H1 (cell line): Measurements from ENCODE around the gene ELOA2. TPM values are rescaled to one million over a fixed set of nuclear protein-coding genes. Genes with fewer than 3 reads are reported as not detected.

Experiments used
- CTCF ChIA-PET: fragments of 300-600 bp; sonication (Branson Sonifier 250); formaldehyde crosslinking; loops from one replicate; lab custom pipeline; 2021; ENCODE audit not compliant: partially characterized antibody; lab: Charles Lee
- POLR2A ChIA-PET: fragments of 300-600 bp; sonication (Branson Sonifier 250); formaldehyde crosslinking; loops from one replicate; lab custom pipeline; 2021; ENCODE audit warnings: inconsistent platforms; ENCODE audit not compliant: partially characterized antibody; lab: Charles Lee
- DNase-seq, 2 experiments: peaks; one replicate each; pipeline versions ENCODE4 v3.0.0 to v3.0.0-alpha.2; 2010 to 2022; ENCODE audit warnings: low spot score in 2 of 2, low read depth in 1 of 2, mixed read lengths in 1 of 2
- FAIRE-seq: peaks from 2 replicates; lab custom pipeline; 2011; peaks lifted over from hg19 to GRCh38; lab: Jason Lieb, UNC
- H2AFZ ChIP-seq: 2 replicates; pipeline ENCODE4 v1.8.1; 2012; ENCODE audit warnings: low read length, inconsistent platforms
- H2AK5ac ChIP-seq: 2 replicates; pipeline ENCODE4 v1.6.1; 2013; ENCODE audit warnings: low read depth, low read length
- H2BK120ac ChIP-seq: replicated peaks from 2 replicates; pipeline ENCODE3; 2013; ENCODE audit warnings: low read depth, low read length, inconsistent platforms
- H2BK12ac ChIP-seq: 2 replicates; pipeline ENCODE4 v1.6.1; 2013; ENCODE audit warnings: low read depth, low read length
- H2BK15ac ChIP-seq: 2 replicates; pipeline ENCODE4 v1.6.1; 2013; ENCODE audit warnings: low read length
- H2BK20ac ChIP-seq: 2 replicates; pipeline ENCODE4 v1.6.1; 2013; ENCODE audit warnings: low read length
- H2BK5ac ChIP-seq: 2 replicates; pipeline ENCODE4 v1.6.1; 2013; ENCODE audit warnings: low read depth, low read length
- H3K14ac ChIP-seq: 2 replicates; pipeline ENCODE4 v1.6.1; 2013; ENCODE audit warnings: inconsistent platforms; ENCODE audit not compliant: insufficient read length
- H3K18ac ChIP-seq: 2 replicates; pipeline ENCODE4 v1.6.1; 2013; ENCODE audit warnings: low read length; ENCODE audit errors: extremely low read depth
- H3K23ac ChIP-seq: 2 replicates; pipeline ENCODE4 v1.6.1; 2013; ENCODE audit warnings: inconsistent platforms; ENCODE audit not compliant: insufficient read length
- H3K23me2 ChIP-seq: 2 replicates; pipeline ENCODE4 v1.6.1; 2013; ENCODE audit warnings: low read depth, low read length
- H3K27ac ChIP-seq: 2 replicates; pipeline ENCODE4 v1.6.1; 2011; ENCODE audit warnings: low read depth, low read length, inconsistent platforms
- H3K27me3 ChIP-seq, 4 experiments: replicated peaks in 1 of 4; 1 replicate in 1 of 4; 2 replicates in 3 of 4; pipeline versions ENCODE4 v1.6.1 to v1.8.1; 2011 to 2013; ENCODE audit warnings: low read length in 3 of 4, mild to moderate bottlenecking in 3 of 4, inconsistent platforms in 2 of 4, mixed read lengths in 2 of 4, moderate library complexity in 1 of 4; ENCODE audit not compliant: control insufficient read depth in 3 of 4, insufficient read depth in 3 of 4; ENCODE audit errors: extremely low read depth in 1 of 4
- H3K36me3 ChIP-seq, 4 experiments: 2 replicates each; pipeline versions ENCODE4 v1.6.1 to v1.8.1; 2011 to 2013; ENCODE audit warnings: mild to moderate bottlenecking in 4 of 4, low read length in 3 of 4, moderate library complexity in 2 of 4, control low read depth in 1 of 4, inconsistent platforms in 1 of 4; ENCODE audit not compliant: insufficient read depth in 4 of 4, control insufficient read depth in 2 of 4
- H3K4ac ChIP-seq: replicated peaks from 2 replicates; pipeline ENCODE3; 2013; ENCODE audit warnings: low read length, low read depth, mixed read lengths, inconsistent platforms; ENCODE audit not compliant: insufficient read length
- H3K4me1 ChIP-seq, 4 experiments: replicated peaks in 1 of 4; 1 replicate in 1 of 4; 2 replicates in 3 of 4; pipeline versions ENCODE4 v1.6.1 to v1.8.1; 2011 to 2013; ENCODE audit warnings: low read length in 3 of 4, inconsistent platforms in 2 of 4, mixed read lengths in 1 of 4; ENCODE audit not compliant: insufficient read depth in 4 of 4, control insufficient read depth in 3 of 4
- H3K4me2 ChIP-seq, 2 experiments: 2 replicates each; pipeline versions ENCODE4 v1.6.1 to v1.8.1; 2011 to 2013; ENCODE audit warnings: low read depth in 2 of 2, low read length in 2 of 2, control low read depth in 1 of 2, inconsistent platforms in 1 of 2, mild to moderate bottlenecking in 1 of 2; ENCODE audit not compliant: insufficient read depth in 1 of 2
- H3K4me3 ChIP-seq, 4 experiments: fragments of 200-600, 300-600 bp in 1 of 4; sonication (generic), shearing (Covaris generic), sonication (Bioruptor Twin) in 1 of 4; 2 replicates each; pipeline versions ENCODE4 v1.5.1 to v1.8.1; 2011 to 2016; ENCODE audit warnings: low read length in 4 of 4, low read depth in 3 of 4, control low read depth in 2 of 4, inconsistent platforms in 2 of 4, mild to moderate bottlenecking in 2 of 4, mixed read lengths in 1 of 4, moderate library complexity in 1 of 4; ENCODE audit not compliant: insufficient read depth in 2 of 4; ENCODE audit errors: extremely low read depth in 1 of 4
- H3K56ac ChIP-seq: replicated peaks from 2 replicates; pipeline ENCODE3; 2013; ENCODE audit warnings: low read depth, mild to moderate bottlenecking, mixed read lengths, low read length, inconsistent platforms; ENCODE audit not compliant: insufficient read length
- H3K79me1 ChIP-seq: 2 replicates; pipeline ENCODE4 v1.6.1; 2013; ENCODE audit warnings: low read depth, low read length, control low read depth
- H3K79me2 ChIP-seq, 2 experiments: 2 replicates each; pipeline versions ENCODE4 v1.6.1 to v1.8.1; 2012 to 2013; ENCODE audit warnings: low read length in 2 of 2, mild to moderate bottlenecking in 2 of 2, inconsistent platforms in 1 of 2; ENCODE audit not compliant: insufficient read depth in 2 of 2, control insufficient read depth in 1 of 2
- H3K9ac ChIP-seq, 4 experiments: replicated peaks in 1 of 4; 1 replicate in 1 of 4; 2 replicates in 3 of 4; pipeline versions ENCODE4 v1.6.1 to v1.8.1; 2011 to 2013; ENCODE audit warnings: low read depth in 3 of 4, low read length in 3 of 4, control low read depth in 2 of 4, mild to moderate bottlenecking in 2 of 4, moderate library complexity in 2 of 4, inconsistent platforms in 1 of 4; ENCODE audit errors: extremely low read depth in 1 of 4
- H3K9me3 ChIP-seq, 2 experiments: 2 replicates each; pipeline versions ENCODE4 v1.6.1 to v1.8.1; 2012 to 2013; ENCODE audit warnings: mild to moderate bottlenecking in 2 of 2, moderate library complexity in 2 of 2, control low read depth in 1 of 2, inconsistent platforms in 1 of 2, low read depth in 1 of 2, low read length in 1 of 2, mixed read lengths in 1 of 2; ENCODE audit not compliant: insufficient read depth in 2 of 2
- H4K20me1 ChIP-seq, 2 experiments: replicated peaks in 1 of 2; 2 replicates each; pipeline versions ENCODE3 to v1.8.1; 2011 to 2013; ENCODE audit warnings: inconsistent platforms in 2 of 2, low read length in 2 of 2, mild to moderate bottlenecking in 1 of 2; ENCODE audit not compliant: insufficient read depth in 2 of 2, control insufficient read depth in 1 of 2
- H4K5ac ChIP-seq: 2 replicates; pipeline ENCODE4 v1.6.1; 2013; ENCODE audit warnings: low read length, low read depth, mixed read lengths, inconsistent platforms; ENCODE audit not compliant: insufficient read length
- H4K8ac ChIP-seq: 2 replicates; pipeline ENCODE4 v1.8.0; 2013; ENCODE audit warnings: mild to moderate bottlenecking, moderate library complexity, low read length, inconsistent platforms; ENCODE audit not compliant: insufficient read depth; ENCODE audit errors: extremely low read depth
- H4K91ac ChIP-seq: replicated peaks from 2 replicates; pipeline ENCODE3; 2013; ENCODE audit warnings: low read length, mixed read lengths, inconsistent platforms; ENCODE audit not compliant: insufficient read length
- CBX5 ChIP-seq: fragments of 300-800, 300-1000 bp; sonication (generic); IDR thresholded peaks from 2 replicates; pipeline ENCODE4 v1.7.1; 2016; ENCODE audit warnings: antibody characterized with exemption, low read length, low read depth
- CEBPB ChIP-seq: IDR thresholded peaks from 2 replicates; pipeline ENCODE4 v1.6.1; 2012; ENCODE audit warnings: low read depth, low read length
- CHD1 ChIP-seq: IDR thresholded peaks from 2 replicates; pipeline ENCODE4 v1.6.1; 2012; ENCODE audit warnings: low read depth, low read length, improper control_type of control experiment
- E2F6 ChIP-seq: IDR thresholded peaks from 2 replicates; pipeline ENCODE4 v1.6.1; 2012; ENCODE audit warnings: inconsistent platforms
- HDAC6 ChIP-seq: IDR thresholded peaks from one replicate; pipeline ENCODE4 v1.7.1; 2012; ENCODE audit warnings: low read depth, mild to moderate bottlenecking, inconsistent platforms, low read length, moderate library complexity
- JUN ChIP-seq: IDR thresholded peaks from 2 replicates; pipeline ENCODE4 v1.6.1; 2011; ENCODE audit warnings: low read depth, mild to moderate bottlenecking, improper control_type of control experiment, low read length
- KDM1A ChIP-seq: fragments of 200-600, 300-600 bp; sonication (generic); IDR thresholded peaks from 2 replicates; pipeline ENCODE4 v1.7.1; 2016; ENCODE audit warnings: mild to moderate bottlenecking, low read length, borderline replicate concordance
- NRF1 ChIP-seq: IDR thresholded peaks from 2 replicates; pipeline ENCODE4 v1.6.1; 2011; ENCODE audit warnings: mild to moderate bottlenecking, low read depth, low read length, improper control_type of control experiment
- SRF ChIP-seq: IDR thresholded peaks from 2 replicates; pipeline ENCODE4 v1.6.1; 2011; ENCODE audit warnings: mild to moderate bottlenecking, low read depth, low read length, moderate library complexity
- YY1 ChIP-seq: IDR thresholded peaks from 2 replicates; pipeline ENCODE4 v1.6.1; 2011; ENCODE audit warnings: low read depth, mild to moderate bottlenecking, low read length
- WGBS, 2 experiments: shearing (Covaris generic) in 1 of 2; methylation state at CpG; one replicate each; pipeline versions ENCODE4 v1.1.6 to v1.1.7; 2013 to 2015; ENCODE audit warnings: low lambda C conversion rate in 2 of 2, mixed read lengths in 2 of 2, inconsistent platforms in 1 of 2, low coverage in 1 of 2, missing lambda C conversion rate in 1 of 2; ENCODE audit not compliant: insufficient replicate concordance in 2 of 2, insufficient coverage in 1 of 2, insufficient read length in 1 of 2; ENCODE audit errors: extremely low coverage in 1 of 2, missing lambda C conversion rate in 1 of 2; 5-methylcytosine and 5-hydroxymethylcytosine counted together
- polyA plus RNA-seq, 7 experiments: library from polyadenylated mRNA; depleted of rRNA in 3 of 7; stranded (reverse) in 5 of 7; unstranded in 2 of 7; fragments of >200 nt in 5 of 7; fragments of 200-250 nt in 2 of 7; gene quantifications; 1 replicate in 5 of 7; 2 replicates in 1 of 7; 4 replicates in 1 of 7; pipeline versions ENCODE4 v1.2.1 to v1.2.3, GENCODE V29; 2011 to 2013; ENCODE audit warnings: missing spikeins in 2 of 7, mixed read lengths in 2 of 7
- total RNA-seq: library from RNA; stranded (reverse); fragmentation: NEBNext Ultra II Directional; extraction: Animal tissue kit (Norgen Biotek cat#: 25700); gene quantifications from 2 replicates; pipeline ENCODE4 v1.2.1, GENCODE V29; 2021

The ELOA2 gene
- total and polyA plus RNA-seq, 2 of the 8 experiments (the other 6 are each of a cell fraction or from before 2014, with no cell fraction given): not detected

- no peak overlapping the region for H3K9ac ChIP-seq
- H4K8ac ChIP-seq: peak overlapping the region; percentile 5; the same call in 1 of the 2 replicates
- H3K27me3 ChIP-seq: no peaks in the 10 kb centered on the region
- H3K4me1 ChIP-seq: peaks cover 0 to 5% (median under 1%) of the 10 kb centered on the region in 4 experiments; a peak in 2 of 7 replicates
- no peak for DNase-seq
- no peak overlapping the region for H2BK12ac ChIP-seq
- H3K23ac ChIP-seq: no peak overlapping the region
- no peak overlapping the region for H3K4ac ChIP-seq
- no peaks in the 10 kb centered on the region for H3K9me3 ChIP-seq
- FAIRE-seq: no peak
- H4K91ac ChIP-seq: no peak overlapping the region
- POLR2A ChIA-PET: no interaction called here
- H3K56ac ChIP-seq: no peak overlapping the region
- H3K4me3 ChIP-seq: no peak overlapping the region
- H3K23me2 ChIP-seq: no peaks in the 10 kb centered on the region
- H3K36me3 ChIP-seq: no peaks in the 10 kb centered on the region
- no peaks in the 10 kb centered on the region for H4K20me1 ChIP-seq
- H2BK15ac ChIP-seq: no peak overlapping the region
- no peak overlapping the region for H2AK5ac ChIP-seq
- H2BK20ac ChIP-seq: no peak overlapping the region
- no peak overlapping the region for H2BK5ac ChIP-seq
- H3K4me2 ChIP-seq: no peak overlapping the region
- WGBS, 2 experiments: 95% methylated on average over 19 of the region's 19 CpGs; no CpG with 5 or more reads in 1 of the 2 experiments
- no peak overlapping the region for H4K5ac ChIP-seq
- H2AFZ ChIP-seq: no peak overlapping the region
- no peak overlapping the region for H3K27ac ChIP-seq
- no peaks in the 10 kb centered on the region for H3K79me2 ChIP-seq
- no peak overlapping the region for H3K14ac ChIP-seq
- CTCF ChIA-PET: interaction anchor here (1.3 kb wide), 1 partner anchor 82 kb away, joined by 3 read pairs; no protein-coding TSS in a partner anchor
- TF ChIP-seq CEBPB (no peak), SRF (no peak), KDM1A (no peak), NRF1 (no peak), JUN (no peak), CHD1 (no peak), E2F6 (no peak), YY1 (no peak), HDAC6 (no peak), CBX5 (no peak)
- H3K18ac ChIP-seq: no peak overlapping the region
- no peak overlapping the region for H2BK120ac ChIP-seq
- H3K79me1 ChIP-seq: no peaks in the 10 kb centered on the region
Observed at GRCh38 chr18:47032945-47033344, 2.5 kb downstream of the ELOA2 start.
